Stimulated activated CD8-positive, alpha-beta memory T cell treated with anti-CD3 and anti-CD28 coated beads, Interleukin-12 subunit alpha, Interleukin-12 subunit beta, amount 100 ng/mL, for 1 hour (primary cell): ENCODE data around the gene HPCAL4.

ENCODE experiments used
- DNase-seq: peaks from one replicate; pipeline ENCODE4 v3.0.0-alpha.2; 2020; ENCODE audit warnings: low read depth

HPCAL4 gene

GRCh38 chr1:39691383-39692151 is at the start of gene HPCAL4:
Gene HPCAL4 (minus strand): TSS chr1:39691433. CDS start chr1:39684603, 6,830 bp downstream.
- DNase-seq, result peak; percentile 85

DNA sequence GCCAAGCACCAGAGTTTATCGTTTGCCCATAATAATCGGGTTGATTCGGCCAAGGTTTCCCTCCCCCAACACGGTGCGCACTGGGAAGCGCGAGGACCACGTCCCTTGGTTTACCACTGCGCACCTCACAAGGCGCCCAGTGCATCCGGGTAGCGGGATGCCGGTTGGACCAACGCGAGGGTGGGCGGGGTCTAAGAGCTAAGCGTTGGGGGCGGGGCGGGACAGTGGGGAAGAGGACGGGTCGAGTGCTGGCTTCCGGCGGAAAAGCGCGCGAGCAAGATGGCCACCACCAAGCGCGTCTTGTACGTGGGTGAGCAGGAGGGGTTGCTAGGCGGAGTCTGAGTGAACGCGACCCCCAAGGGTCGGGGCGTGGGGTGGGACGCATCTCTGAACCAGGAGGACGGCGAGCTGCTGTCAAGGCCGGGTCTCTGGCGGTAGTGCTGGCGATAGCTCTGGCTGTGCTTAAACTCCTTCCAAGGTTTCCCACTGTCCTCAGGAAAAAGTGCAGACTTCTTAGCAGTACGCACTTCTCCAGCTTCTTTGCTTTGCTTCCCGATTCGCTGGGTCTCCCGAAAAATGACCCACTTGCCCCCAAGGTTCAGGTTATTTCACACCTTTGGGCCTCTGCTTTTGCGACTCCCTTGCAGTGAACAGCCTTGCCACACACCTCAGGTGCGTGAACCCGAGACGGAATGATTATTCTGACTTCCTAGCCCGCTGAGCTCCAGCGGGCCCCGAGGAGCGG is 47.6 kb upstream of the HPCAL4 start, which contains the start of gene PPIE:
TSS of gene PPIE (plus strand) at position 261 of the 745 bp plus-strand sequence. CDS start at position 280, 19 bp downstream.
- peak; percentile 89 for DNase-seq

GRCh38 chr1:39737546-39738169 is 46.4 kb upstream of the HPCAL4 start:
- no peak for DNase-seq

- no peak for DNase-seq
Observed at GRCh38 chr1:39735731-39736130, 44.5 kb upstream of the HPCAL4 start.

DNA sequence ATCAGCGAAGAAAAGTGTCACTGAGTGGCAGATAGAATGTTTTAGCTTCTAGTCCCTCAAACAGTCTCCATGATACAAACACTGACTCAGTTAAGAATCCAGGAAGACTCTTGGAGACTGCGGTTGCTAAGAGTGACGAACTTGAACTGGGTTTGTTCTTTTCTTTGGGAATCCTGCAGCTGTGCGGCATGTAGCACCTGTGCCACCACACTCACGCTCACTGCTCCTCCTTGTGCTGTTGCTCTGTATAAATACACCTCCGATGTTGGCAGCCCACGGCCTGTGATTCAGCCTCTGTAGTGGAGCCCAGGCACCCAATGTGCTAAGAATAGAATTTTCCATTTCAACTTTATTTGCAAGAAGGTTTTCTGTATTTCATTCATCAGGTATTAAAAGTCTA is 41.9 kb upstream of the HPCAL4 start:
- no peak for DNase-seq

GRCh38 chr1:39732730-39733129 is 41.5 kb upstream of the HPCAL4 start:
- no peak for DNase-seq

DNA sequence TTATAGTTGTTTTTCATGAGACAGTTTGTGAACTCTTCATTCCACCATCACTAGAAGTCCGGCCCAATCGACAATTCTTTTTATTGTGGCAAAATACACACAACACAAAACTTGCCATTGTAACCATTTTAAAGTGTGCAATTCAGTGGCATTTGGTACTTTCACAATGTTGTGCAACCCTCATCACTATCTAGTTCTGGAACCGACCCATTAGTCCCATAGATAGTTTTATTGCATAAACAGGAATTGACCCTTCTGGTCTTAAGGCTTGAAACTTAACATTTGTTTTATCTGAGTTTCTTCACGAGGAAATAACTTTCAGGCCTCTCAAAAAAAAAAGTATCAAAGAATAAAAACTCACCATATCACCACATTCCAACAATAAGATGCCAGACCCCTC is 38.6 kb upstream of the HPCAL4 start:
- no peak for DNase-seq

DNA sequence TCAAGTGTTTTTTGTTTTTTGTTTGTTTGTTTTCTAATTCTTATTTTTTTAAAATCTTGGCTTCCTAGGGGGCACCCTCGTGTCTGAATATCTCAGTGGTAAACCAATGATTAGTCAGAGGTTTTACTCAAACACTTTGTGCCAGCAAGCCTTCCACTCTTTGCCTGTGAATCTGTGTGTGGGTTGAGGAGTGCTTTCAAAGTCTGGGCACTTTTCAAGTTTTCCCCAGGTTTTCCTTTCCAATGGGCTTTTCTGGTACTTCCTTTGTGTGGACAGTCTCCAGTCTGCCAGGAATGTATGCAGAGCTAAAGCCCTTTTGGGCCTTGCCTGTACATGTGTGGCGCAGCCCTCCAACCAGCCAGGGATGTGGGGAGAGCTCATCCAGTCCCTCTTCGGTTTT is 37.8 kb upstream of the HPCAL4 start:
- DNase-seq, result no peak

GRCh38 chr1:39727932-39728317 is 36.7 kb upstream of the HPCAL4 start:
- DNase-seq, result no peak

GRCh38 chr1:39727221-39727931 is 36.1 kb upstream of the HPCAL4 start:
- no peak for DNase-seq

GRCh38 chr1:39726600-39726999 is 35.4 kb upstream of the HPCAL4 start:
- DNase-seq, result no peak

GRCh38 chr1:39722495-39722894 is 31.3 kb upstream of the HPCAL4 start:
- no peak for DNase-seq

DNA sequence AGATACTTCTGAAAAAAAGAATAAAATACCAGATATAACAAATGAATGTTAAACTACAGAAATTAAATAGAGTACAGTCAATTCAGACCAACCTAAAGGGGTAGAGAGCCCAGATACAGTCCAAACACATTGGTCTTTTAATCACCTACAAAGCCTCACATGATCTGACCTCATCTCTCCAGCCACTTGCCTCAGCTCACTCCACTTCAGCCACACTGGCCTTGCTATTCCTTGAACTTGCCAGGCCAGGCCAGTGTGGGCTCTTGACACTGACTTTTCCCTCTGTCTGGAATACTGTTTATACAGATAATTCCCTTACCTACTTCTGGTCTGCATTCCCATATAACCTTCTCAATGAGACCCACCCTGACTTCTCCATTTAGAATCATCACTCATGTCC is 30.4 kb upstream of the HPCAL4 start:
- no peak for DNase-seq

DNA sequence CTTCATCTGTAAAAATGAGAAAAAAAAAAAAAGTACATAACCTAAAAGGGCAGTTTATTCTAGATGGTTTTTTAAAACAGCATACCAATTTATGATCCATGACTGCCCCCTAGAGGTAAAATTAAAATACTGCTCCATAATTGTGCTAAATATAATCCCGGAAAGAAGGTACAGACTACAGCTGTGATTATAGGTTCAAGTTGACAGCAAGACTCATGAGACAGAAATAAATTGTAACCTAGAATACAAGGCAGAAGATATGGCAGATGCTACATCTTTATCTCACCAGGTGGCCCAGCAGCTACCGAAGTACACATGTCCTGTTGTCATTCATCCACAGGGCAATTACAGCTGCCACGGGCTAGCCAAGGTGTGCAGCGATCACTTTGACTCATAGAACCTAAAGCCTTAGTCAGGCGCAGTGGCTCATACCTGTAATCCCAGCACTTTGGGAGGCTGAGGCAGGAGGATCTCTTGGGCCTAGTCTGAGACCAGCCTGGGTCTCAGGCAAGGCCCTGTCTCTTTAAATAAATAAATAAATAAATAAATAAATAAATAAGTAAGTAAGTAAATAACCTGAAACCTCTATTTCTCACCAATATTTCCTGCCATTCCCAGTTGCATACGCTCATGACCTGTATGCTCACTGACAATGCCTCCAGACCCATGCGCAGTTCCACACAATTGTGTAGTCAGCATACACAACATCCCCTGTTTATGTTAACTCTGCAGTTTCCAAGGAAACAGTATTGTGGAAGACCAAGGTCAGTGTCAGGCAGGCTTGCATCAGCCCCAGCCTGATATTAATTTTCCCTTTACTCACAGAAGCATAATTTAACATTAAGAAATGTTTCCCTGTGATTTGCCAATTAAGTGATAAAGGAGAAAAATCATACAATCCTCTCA is 29.1 kb upstream of the HPCAL4 start:
- DNase-seq, result no peak

DNA sequence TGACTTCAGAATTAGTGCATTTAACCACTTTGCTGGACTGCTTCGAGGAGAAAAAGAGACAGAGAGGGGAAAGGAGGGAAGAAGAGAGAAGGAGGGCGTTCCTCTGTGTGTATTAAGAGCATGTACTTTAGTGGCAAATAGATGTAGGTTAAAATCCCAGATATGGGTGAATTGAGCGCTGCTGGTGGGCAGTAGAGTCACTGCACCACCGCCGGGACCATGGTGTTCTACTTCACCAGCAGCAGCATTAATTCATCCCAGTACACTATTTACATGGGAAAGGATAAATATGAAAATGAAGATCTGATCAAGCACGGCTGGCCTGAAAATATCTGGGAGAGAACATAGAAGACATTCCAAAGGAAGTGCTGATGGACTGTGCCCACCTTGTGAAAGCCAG is 26.6 kb upstream of the HPCAL4 start:
- DNase-seq, result no peak

DNA sequence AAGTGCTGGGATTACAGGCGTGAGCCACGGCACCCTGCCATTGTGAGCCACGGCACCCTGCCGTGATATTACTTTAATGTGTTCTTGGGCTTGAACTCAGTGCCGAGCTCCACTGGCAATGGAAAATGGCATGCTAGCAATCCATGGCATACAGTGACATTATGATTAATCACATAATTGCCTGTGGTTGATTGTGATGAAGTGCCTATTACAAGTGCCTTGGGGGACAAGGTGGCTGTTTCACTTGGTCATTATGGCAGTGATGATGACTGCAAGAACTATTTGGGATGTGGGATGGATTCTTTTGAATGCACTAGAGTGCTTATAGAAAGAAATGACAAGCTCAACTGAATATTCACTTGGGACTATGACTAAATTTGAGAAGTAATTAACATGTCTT is 22.3 kb upstream of the HPCAL4 start:
- DNase-seq, result no peak

DNA sequence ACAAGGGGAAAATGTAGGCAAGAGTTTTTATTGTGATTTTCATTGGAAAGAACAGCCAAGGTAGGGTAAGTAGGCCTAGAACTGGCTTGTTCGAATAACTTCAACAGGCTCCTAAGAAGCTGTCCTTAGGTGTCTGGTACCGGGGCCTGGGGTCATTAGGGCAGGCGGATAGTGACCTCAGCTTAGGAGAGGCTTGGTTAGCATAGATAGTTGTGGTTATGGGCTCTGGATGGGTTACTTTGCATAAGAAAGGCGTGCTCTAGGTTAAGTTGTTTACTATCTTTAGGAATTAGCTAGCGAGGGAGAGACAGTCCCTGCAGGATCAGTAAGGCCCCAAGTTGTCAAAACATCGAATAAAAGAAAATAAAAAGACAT is 20.7 kb upstream of the HPCAL4 start:
- DNase-seq, result no peak

GRCh38 chr1:39711104-39711965 is 20.1 kb upstream of the HPCAL4 start:
- no peak for DNase-seq

DNA sequence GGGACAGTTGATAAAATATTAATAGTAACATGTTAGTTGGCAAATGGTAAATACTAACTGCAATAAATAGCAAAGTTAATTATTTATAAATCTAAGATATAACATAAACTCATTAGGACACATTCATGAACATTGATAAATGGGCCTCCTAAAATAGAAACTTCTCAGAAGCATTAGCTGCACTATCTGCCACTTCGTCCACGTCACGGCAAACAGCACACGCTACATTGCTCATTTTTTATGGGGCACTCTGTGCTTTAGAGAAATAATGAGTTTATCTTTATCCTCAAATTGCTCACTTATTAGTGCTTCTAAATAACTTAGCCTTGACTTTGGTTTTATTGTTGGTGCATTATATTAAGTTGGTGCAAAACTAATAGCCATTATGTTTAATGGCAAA is 16.3 kb upstream of the HPCAL4 start:
- no peak for DNase-seq

- DNase-seq, result no peak
Observed at GRCh38 chr1:39704757-39705156, 13.5 kb upstream of the HPCAL4 start.
